HTERT RPE-1 (cell line): Measurements from ENCODE around the gene LLGL2.
"Not testable (repeated sequence)": the region's sequence is repeated elsewhere in the genome, so short reads cannot be mapped to it uniquely, and the experiment has no call there.

Source experiments
- in situ Hi-C: fragments of 300-500 bp; cut with MboI; formaldehyde crosslinking; loops from 4 replicates; pipeline ENCODE4 v1.14.3; 2020; ENCODE audit warnings: low sequenced_read_pairs

Gene LLGL2

GRCh38 chr17:75589919-75590303 is 64.4 kb downstream of the LLGL2 start:
- in situ Hi-C loops: no loop called here

GRCh38 chr17:75590314-75590761 is 64.8 kb downstream of the LLGL2 start:
- in situ Hi-C loops: no loop called here

DNA sequence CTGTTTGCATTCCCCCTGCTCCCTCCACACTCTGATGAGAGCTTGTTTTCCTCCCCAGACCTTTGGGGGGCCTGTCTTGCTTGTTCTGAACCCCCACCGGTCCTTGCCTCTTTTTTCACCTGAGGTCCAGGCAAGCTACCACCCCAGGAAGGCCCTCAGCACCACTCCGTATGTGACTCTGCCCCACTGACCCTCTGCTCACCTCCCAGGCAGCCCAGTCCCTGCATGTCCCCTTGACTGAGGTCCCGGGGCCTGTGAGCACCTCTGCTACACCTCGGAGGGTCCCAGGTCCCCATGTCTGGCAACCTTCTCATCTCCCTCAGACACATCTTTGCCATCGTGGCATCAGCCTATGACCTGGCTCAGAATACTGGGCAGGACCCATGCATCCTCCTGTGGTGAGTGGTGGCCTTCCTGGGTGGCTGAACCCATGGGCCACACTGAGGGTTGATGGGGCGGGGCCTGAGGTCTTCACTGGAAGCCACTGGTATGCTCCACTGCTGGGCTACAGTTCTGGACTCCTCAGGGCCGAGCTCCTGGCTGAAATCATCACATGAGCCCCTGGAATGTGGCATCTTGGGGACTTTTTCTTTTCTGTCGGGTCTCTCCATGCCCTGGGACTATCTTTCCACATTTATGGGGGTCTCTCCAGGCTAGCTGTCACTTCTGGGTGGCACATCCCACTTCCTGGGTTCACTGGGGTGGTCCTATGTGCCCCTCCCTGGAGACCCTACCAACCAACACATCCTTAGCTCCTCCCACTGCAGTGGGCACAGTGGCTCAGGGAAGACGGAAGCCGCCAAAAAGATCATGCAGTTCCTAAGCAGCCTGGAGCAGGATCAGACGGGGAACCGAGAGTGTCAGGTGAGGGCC is 65.6 kb downstream of the LLGL2 start:
- in situ Hi-C loops: no loop called here

GRCh38 chr17:75591722-75592302 is 66.3 kb downstream of the LLGL2 start:
- in situ Hi-C loops: no loop called here

- in situ Hi-C loops: no loop called here
Observed at GRCh38 chr17:75592348-75593020, 67.0 kb downstream of the LLGL2 start.

GRCh38 chr17:75593430-75593829 is 67.9 kb downstream of the LLGL2 start:
- in situ Hi-C loops: not testable (repeated sequence)

DNA sequence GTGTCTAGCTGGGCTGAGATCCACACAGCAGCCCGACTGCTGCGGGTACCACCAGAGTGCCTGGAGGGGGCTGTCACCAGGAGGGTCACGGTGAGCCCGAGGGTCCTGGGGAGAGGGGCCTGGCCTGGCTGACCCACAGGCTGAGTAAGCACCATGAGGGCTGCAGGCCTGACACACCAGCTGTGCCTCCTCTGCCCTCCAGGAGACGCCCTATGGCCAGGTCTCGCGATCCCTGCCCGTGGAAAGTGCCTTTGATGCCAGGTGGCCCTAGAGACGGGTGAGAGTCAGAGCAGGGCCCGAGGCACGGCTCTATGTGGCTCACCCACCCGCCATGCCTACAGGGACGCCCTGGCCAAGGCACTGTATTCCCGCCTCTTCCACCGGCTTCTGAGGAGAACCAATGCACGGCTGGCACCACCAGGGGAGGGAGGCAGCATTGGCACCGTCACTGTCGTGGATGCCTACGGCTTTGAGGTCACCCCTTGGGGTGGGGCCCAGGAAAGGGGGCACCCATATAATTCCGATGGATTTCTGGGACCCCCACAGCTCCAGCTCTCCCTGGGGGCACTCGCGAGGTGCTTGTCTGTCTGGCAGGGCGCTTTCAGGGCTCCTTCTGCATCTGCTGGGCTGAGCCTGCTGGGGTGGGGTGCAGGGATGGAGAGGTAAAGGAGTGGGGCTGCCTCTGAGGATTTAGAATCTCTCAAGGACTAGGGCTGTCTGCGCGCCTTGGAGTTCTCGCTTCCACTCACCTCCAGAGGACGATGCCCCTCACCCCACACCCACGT is 69.2 kb downstream of the LLGL2 start:
- in situ Hi-C loops: no loop called here

DNA sequence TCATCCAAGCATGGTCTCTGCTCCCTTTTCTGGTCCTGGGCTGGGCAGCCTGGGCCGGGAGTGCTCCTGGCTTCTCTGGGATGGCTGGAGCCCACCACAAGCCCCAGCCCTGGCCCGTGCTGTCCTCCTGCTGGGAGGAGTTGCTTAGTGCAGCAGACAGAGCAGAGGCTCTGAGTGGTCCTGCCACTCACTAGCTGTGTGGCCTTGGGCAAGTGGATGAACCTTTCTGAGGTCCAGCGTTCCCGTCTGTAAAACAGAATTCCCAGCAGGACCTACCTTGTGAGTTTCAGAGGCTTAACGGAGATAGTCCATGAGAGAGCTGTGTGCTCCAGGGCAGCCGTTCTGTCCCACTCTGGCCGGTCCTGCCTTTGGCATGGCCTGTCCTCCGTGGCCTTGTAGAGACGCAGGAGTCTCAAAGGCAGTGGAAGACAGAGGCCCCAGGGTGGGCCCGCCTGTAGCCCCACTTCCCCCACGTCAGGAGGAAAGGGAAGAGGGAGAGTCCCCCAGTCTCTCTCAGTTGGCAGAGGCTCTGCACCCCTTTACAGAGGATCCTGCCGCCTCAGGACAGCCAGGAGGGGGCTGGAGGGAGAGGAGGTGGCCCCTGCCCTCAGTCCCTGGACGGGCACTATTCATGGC is 69.9 kb downstream of the LLGL2 start:
- in situ Hi-C loops: no loop called here

DNA sequence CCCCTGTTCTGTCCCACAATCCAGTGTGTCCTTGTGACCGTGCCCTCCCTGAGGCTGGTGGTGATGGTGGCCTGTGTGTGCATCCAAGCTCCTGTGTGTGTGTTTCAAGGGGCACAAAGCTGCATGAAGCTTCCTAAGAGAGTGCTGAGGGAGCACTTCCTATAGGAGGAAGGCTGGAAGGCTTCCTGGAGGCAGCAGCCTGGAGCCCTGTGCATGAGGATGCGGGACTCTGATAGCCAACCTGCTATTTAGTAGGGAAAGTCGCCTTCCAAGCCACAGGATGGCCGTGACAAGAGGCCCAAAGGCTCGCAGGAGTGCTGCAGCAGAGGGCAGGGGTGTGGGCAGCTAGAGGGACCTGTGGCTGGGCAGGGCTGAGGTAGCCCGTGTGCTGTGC is 70.4 kb downstream of the LLGL2 start:
- in situ Hi-C loops: no loop called here

DNA sequence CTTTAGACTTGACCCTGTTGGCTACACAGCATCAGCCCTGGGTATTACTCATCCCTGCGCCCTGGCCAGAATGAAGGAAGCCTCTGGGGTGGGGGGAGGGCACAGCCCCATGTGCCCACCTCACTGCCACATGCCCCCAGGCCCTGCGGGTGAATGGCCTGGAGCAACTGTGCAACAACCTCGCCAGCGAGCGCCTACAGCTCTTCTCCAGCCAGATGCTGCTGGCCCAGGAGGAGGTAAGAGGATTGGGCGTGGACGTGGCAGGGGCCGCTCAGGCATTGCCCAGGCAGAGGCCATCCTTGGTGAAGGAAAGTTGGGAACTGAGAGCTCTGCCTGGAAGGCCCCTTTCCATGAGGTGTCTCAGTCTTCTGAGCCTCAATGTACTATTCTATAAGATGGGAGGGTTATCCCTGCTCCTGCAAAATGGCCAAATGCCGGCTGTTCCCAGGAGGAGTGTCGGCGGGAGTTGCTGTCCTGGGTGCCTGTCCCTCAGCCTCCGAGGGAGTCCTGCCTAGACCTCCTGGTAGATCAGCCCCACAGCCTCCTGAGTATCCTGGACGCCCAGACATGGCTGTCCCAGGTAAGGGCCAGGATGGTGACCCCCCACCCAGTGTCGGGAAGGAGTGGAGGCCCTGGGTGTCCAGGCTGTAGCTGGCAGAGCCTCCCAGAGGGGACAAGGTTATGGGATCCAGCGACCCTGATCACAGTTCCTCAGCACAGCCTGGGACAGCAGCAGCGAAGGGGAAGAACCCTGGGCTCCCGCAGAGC is 71.0 kb downstream of the LLGL2 start:
- in situ Hi-C loops: no loop called here

- in situ Hi-C loops: no loop called here
Observed at GRCh38 chr17:75601057-75601987, 75.8 kb downstream of the LLGL2 start.

DNA sequence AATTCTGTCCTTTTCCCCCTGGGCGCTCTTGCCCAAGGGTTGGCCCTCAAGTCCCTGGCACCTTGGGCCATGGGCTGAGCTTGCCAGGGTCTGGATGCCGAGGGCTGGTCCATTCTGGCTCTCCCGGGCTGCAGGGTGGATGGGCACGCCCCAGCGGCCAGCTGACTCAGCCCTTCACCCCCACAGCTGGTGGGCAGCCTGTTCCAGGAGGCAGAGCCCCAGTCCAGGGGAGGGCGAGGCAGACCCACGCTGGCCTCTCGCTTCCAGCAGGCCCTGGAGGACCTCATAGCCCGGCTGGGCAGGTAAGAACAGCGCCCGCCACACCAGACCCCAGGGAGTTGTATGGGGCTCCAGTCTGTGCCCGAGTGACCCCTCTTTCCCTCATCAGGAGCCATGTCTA is 77.1 kb downstream of the LLGL2 start:
- in situ Hi-C loops: no loop called here

GRCh38 chr17:75603123-75603522 is 77.6 kb downstream of the LLGL2 start:
- in situ Hi-C loops: no loop called here

- in situ Hi-C loops: no loop called here
Observed at GRCh38 chr17:75604034-75604695, 78.7 kb downstream of the LLGL2 start.

DNA sequence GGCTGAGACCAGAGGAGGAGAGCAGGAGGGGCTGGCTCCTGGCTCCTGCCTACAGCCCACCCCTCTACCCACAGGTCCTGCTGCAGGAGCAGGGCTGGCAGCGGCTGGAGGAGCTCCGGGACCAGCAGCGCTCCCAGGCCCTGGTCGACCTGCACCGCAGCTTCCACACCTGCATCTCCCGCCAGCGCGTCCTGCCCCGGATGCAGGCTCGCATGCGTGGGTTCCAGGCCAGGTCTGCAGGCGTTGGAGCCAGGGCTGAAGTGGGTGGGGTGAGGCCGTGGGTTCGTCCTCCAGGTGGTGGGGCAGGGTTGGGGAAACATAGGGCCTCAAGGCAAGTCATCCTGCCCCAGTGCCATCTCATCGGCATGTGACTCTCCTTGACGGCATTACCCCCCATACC is 80.3 kb downstream of the LLGL2 start:
- in situ Hi-C loops: no loop called here

GRCh38 chr17:75607086-75607485 is 81.6 kb downstream of the LLGL2 start:
- in situ Hi-C loops: no loop called here

GRCh38 chr17:75610103-75610984 is 84.8 kb downstream of the LLGL2 start:
- in situ Hi-C loops: no loop called here
